Uterus (tissue), 4 donors: ENCODE measurements around the gene MSTO1. TPM values are rescaled to one million over a fixed set of nuclear protein-coding genes. Genes with fewer than 3 reads are reported as not detected.
A peak's percentile ranks its signal among the peaks of the same experiment; 100 is the strongest.
"Not testable (repeated sequence)": the region's sequence is repeated elsewhere in the genome, so short reads cannot be mapped to it uniquely, and the experiment has no call there.

ENCODE experiments used
- DNase-seq, 2 donors: peaks; one replicate each; pipeline ENCODE4 v3.0.0-alpha.2; 2019 to 2020
- H3K27ac ChIP-seq, 2 donors: fragments of 200-600 bp; sonication (generic); 1 replicate in 1 of 2; 2 replicates in 1 of 2; pipeline ENCODE4 v1.5.1; 2016 to 2018
- H3K27me3 ChIP-seq, 2 donors: fragments of 200-600 bp; sonication (generic); one replicate each; pipeline ENCODE4 v1.5.1; 2018 to 2019; ENCODE audit warnings: control low read depth in 1 of 2
- H3K36me3 ChIP-seq, 2 donors: fragments of 200-600 bp; sonication (generic); one replicate each; pipeline ENCODE4 v1.5.1; 2019; ENCODE audit warnings: control low read depth in 1 of 2
- H3K4me1 ChIP-seq, 2 donors: fragments of 200-600 bp; sonication (generic); one replicate each; pipeline ENCODE4 v1.5.1; 2018 to 2019; ENCODE audit warnings: control low read depth in 1 of 2
- H3K4me3 ChIP-seq, 2 donors: fragments of 200-600 bp; sonication (generic); 1 replicate in 1 of 2; 2 replicates in 1 of 2; pipeline ENCODE4 v1.5.1; 2018 to 2019; ENCODE audit warnings: mild to moderate bottlenecking in 1 of 2
- H3K9me3 ChIP-seq, 2 donors: fragments of 200-600 bp; sonication (generic); one replicate each; pipeline ENCODE4 v1.5.1; 2019; ENCODE audit warnings: control low read depth in 1 of 2
- CTCF ChIP-seq, 4 experiments: fragments of 200-600 bp in 2 of 4; fragments of 450-650 bp in 2 of 4; sonication (generic) in 2 of 4; IDR thresholded peaks; one replicate each; pipeline ENCODE4 v1.5.1; 2016 to 2019; ENCODE audit warnings: antibody characterized with exemption in 4 of 4, mild to moderate bottlenecking in 2 of 4, moderate library complexity in 1 of 4
- POLR2A ChIP-seq, 2 donors: fragments of 450-650 bp; IDR thresholded peaks; one replicate each; pipeline ENCODE4 v1.6.1; 2016; ENCODE audit warnings: antibody characterized with exemption in 2 of 2, mild to moderate bottlenecking in 1 of 2, moderate library complexity in 1 of 2
- intact Hi-C: fragments of 100-400 bp; cut with DNase I; formaldehyde crosslinking; loops from one replicate; pipeline ENCODE4 v1.15.1; 2023; ENCODE audit warnings: low total_unique reads
- total RNA-seq, 4 donors: library from RNA; depleted of rRNA in 3 of 4; stranded (reverse); fragments of >200 nt in 3 of 4; gene quantifications; one replicate each; pipeline versions ENCODE4 v1.1.0 to v1.2.4, GENCODE V29; 2014 to 2023
- donor health status: DM: yes; HTN: yes; CAD: no.

MSTO1 gene
- total RNA-seq, 4 donors from 2014 or later: 10.6 to 76.8 (median 38.6) TPM

GRCh38 chr1:155570593-155570990 lies 39.4 kb upstream of the MSTO1 start:
- DNase-seq: no peak
- no peak for TF ChIP-seq POLR2A (IDR thresholded peaks at IDR 0.05)
- TF ChIP-seq CTCF (IDR thresholded peaks at IDR 0.05): no peak
- no peaks in the 10 kb centered on the region for H3K27me3 ChIP-seq
- no peak overlapping the region for H3K27ac ChIP-seq
- no peaks in the 10 kb centered on the region for H3K9me3 ChIP-seq
- no peaks in the 10 kb centered on the region for H3K4me1 ChIP-seq
- H3K4me3 ChIP-seq: no peak overlapping the region
- intact Hi-C loops: no loop called here
- no peaks in the 10 kb centered on the region for H3K36me3 ChIP-seq

- no peak for DNase-seq
- intact Hi-C loops: no loop called here
- H3K4me3 ChIP-seq: no peak overlapping the region
- H3K36me3 ChIP-seq: no peaks in the 10 kb centered on the region
- no peak overlapping the region for H3K27ac ChIP-seq
- TF ChIP-seq CTCF (IDR thresholded peaks at IDR 0.05): no peak
- no peak for TF ChIP-seq POLR2A (IDR thresholded peaks at IDR 0.05)
- H3K27me3 ChIP-seq: no peaks in the 10 kb centered on the region
- no peaks in the 10 kb centered on the region for H3K9me3 ChIP-seq
- H3K4me1 ChIP-seq: no peaks in the 10 kb centered on the region
Measured at GRCh38 chr1:155574077-155574476, 35.9 kb upstream of the MSTO1 start.

- H3K36me3 ChIP-seq, intact Hi-C loops, DNase-seq, H3K27ac ChIP-seq, H3K27me3 ChIP-seq, H3K4me1 ChIP-seq, H3K9me3 ChIP-seq, H3K4me3 ChIP-seq: not testable (repeated sequence)
Measured at GRCh38 chr1:155575608-155576007, 34.4 kb upstream of the MSTO1 start.

GRCh38 chr1:155583846-155584245 lies 26.2 kb upstream of the MSTO1 start:
- intact Hi-C loops, H3K36me3 ChIP-seq, H3K27me3 ChIP-seq: not testable (repeated sequence)

GRCh38 chr1:155589282-155589681 lies 20.7 kb upstream of the MSTO1 start:
- H3K36me3 ChIP-seq, H3K4me3 ChIP-seq, intact Hi-C loops, H3K27me3 ChIP-seq, H3K4me1 ChIP-seq, H3K27ac ChIP-seq, H3K9me3 ChIP-seq, DNase-seq: not testable (repeated sequence)

More at GRCh38 chr1:155583846-155584245, 26.2 kb upstream of the MSTO1 start:
- not testable (repeated sequence) for H3K4me3 ChIP-seq, DNase-seq, H3K4me1 ChIP-seq, H3K9me3 ChIP-seq, H3K27ac ChIP-seq

GRCh38 chr1:155590516-155591247 lies 19.3 kb upstream of the MSTO1 start:
- H3K27me3 ChIP-seq, H3K27ac ChIP-seq, DNase-seq, H3K4me1 ChIP-seq, intact Hi-C loops, H3K36me3 ChIP-seq, H3K9me3 ChIP-seq, H3K4me3 ChIP-seq: not testable (repeated sequence)

GRCh38 chr1:155591770-155592169 lies 18.2 kb upstream of the MSTO1 start:
- no peaks in the 10 kb centered on the region for H3K36me3 ChIP-seq
- intact Hi-C loops: no loop called here

GRCh38 chr1:155595877-155596474 lies 14.0 kb upstream of the MSTO1 start:
- H3K27ac ChIP-seq: not testable (repeated sequence)

More at GRCh38 chr1:155591770-155592169, 18.2 kb upstream of the MSTO1 start:
- Histone ChIP-seq H3K4me3 (no peak overlapping the region), H3K27ac (no peak overlapping the region), H3K9me3 (no peaks in the 10 kb centered on the region), H3K4me1 (no peaks in the 10 kb centered on the region), H3K27me3 (no peaks in the 10 kb centered on the region)
- DNase-seq: peak in 1 of 2 donors; percentile 31
- no peak for TF ChIP-seq POLR2A (IDR thresholded peaks at IDR 0.05)
- peak; percentile 44 to 75 (median 53) for TF ChIP-seq CTCF (IDR thresholded peaks at IDR 0.05)

More at GRCh38 chr1:155595877-155596474, 14.0 kb upstream of the MSTO1 start:
- H3K4me1 ChIP-seq, H3K27me3 ChIP-seq, DNase-seq, intact Hi-C loops, H3K9me3 ChIP-seq, H3K36me3 ChIP-seq, H3K4me3 ChIP-seq: not testable (repeated sequence)
